ENCODE data around the gene ZC3HAV1. TPM values are rescaled to one million over a fixed set of nuclear protein-coding genes. Genes with fewer than 3 reads are reported as not detected.

The ZC3HAV1 gene
- total and polyA plus RNA-seq, 10 of the 15 experiments (the other 5 are each of a cell fraction or from before 2014, with no cell fraction given) = 18.5 to 55.3 (median 44.7) TPM

DNA sequence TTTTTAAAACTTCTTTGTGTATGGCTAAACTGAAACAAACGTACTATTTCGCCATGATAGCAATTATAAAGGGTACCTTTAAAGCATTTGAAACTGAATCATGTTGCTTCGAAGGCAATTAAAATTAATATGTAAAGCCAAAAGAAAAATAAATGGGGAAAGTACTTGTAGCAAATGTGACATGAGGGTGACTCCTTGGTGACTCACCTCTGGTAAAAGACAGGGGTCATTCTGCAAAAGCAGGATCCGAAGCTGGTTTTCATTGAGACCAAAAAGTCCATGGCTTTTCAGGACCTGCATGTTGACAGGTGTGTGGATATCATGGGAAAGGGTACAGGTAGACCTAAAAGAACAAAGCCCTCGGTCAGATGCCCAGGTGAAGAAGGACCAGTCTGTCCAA, 75.2 kb downstream of the ZC3HAV1 start:
- DNase-seq (ENCODE audit: low read depth, low spot score) (no peak), FAIRE-seq (no peak), ATAC-seq (no peak)
- Histone ChIP-seq H3K27me3 (replicated peaks in 1 of 2; ENCODE audit: control insufficient read depth in 2 of 2, insufficient read depth in 2 of 2, low read length in 1 of 2) (no peaks in the 10 kb centered on the region), H3K4me2 (ENCODE audit: control insufficient read depth, insufficient read depth) (peak overlapping the region; percentile 90), H3K27ac (ENCODE audit: control insufficient read depth, insufficient read depth) (peak overlapping the region; percentile 78; the same call in 1 of the 2 replicates), H3K4me3 (peak overlapping the region; percentile 78; the same call in 1 of the 2 replicates), H2AFZ (ENCODE audit: control insufficient read depth, low read depth, low read length) (no peak overlapping the region), H3K79me2 (ENCODE audit: control insufficient read depth, insufficient read depth, low read length) (peaks cover 22% of the 10 kb centered on the region), H4K20me1 (ENCODE audit: control insufficient read depth, insufficient read depth) (no peaks in the 10 kb centered on the region), H3K36me3 (ENCODE audit: control insufficient read depth in 2 of 2, insufficient read depth in 2 of 2, low read length in 1 of 2) (peaks cover 0 to 13% of the 10 kb centered on the region in 2 experiments; a peak in 2 of 4 replicates), H3K9ac (ENCODE audit: control insufficient read depth, insufficient read depth, low read length) (peak overlapping the region; percentile 83; the same call in 1 of the 2 replicates), H3K4me1 (ENCODE audit: control insufficient read depth, insufficient read depth, low read length) (no peaks in the 10 kb centered on the region; the same call in 1 of the 2 replicates), H3K9me3 (replicated peaks; ENCODE audit: control insufficient read depth, insufficient read depth, low read length) (no peaks in the 10 kb centered on the region)
- ChIA-PET SMC1A (ENCODE audit: uncharacterized antibody, unreplicated experiment) (interaction anchor here (0.5 to 1.9 kb wide), 5 partner anchors 11 to 403 kb away, joined by 3 to 6 read pairs (median 3); no protein-coding TSS in a partner anchor), CTCF (interaction anchor here (1.5 to 8.0 kb wide), 3 partner anchors 8 to 41 kb away, joined by 5 to 42 read pairs (median 7); no protein-coding TSS in a partner anchor), POLR2A (no interaction called here), RAD21 (ENCODE audit: unreplicated experiment) (interaction anchor here (1.0 to 1.1 kb wide), 3 partner anchors 61 to 148 kb away, joined by 3 read pairs; no protein-coding TSS in a partner anchor)
- in situ Hi-C loops (cut with MboI) = no loop called here
- BruUV-seq (replicated peaks) = TSS peak; percentile 56
- 87% methylated on average over 5 of the region's 5 CpGs for WGBS (ENCODE audit: insufficient coverage, insufficient replicate concordance, low lambda C conversion rate, missing lambda C conversion rate)
- intact Hi-C loops (cut with micrococcal nuclease; ENCODE audit: unreplicated experiment) = no loop called here
- TF ChIP-seq RBBP5 (conservative IDR thresholded peaks at IDR 0.05) = no peak
- TF ChIP-seq STAT3 (IDR thresholded peaks at IDR 0.05; ENCODE audit: low read depth, low read length) = no peak
- no peak for TF ChIP-seq MAX (IDR thresholded peaks at IDR 0.05; ENCODE audit: low read depth, low read length)

GRCh38 chr7:139033346-139034114, 76.0 kb downstream of the ZC3HAV1 start:
- ChIA-PET RAD21 (ENCODE audit: unreplicated experiment) (interaction anchor here (1.0 to 1.1 kb wide), 2 partner anchors 62 to 71 kb away, joined by 3 read pairs; no protein-coding TSS in a partner anchor), CTCF (interaction anchor here (0.6 to 8.0 kb wide), 5 partner anchors 7 to 1865 kb away, joined by 3 to 42 read pairs (median 3); no protein-coding TSS in a partner anchor), POLR2A (no interaction called here), SMC1A (ENCODE audit: uncharacterized antibody, unreplicated experiment) (interaction anchor here (1.2 to 1.9 kb wide), 2 partner anchors 10 to 20 kb away, joined by 3 to 6 read pairs; no protein-coding TSS in a partner anchor)
- intact Hi-C loops (cut with micrococcal nuclease; ENCODE audit: unreplicated experiment) = no loop called here
- Histone ChIP-seq H3K4me1 (ENCODE audit: control insufficient read depth, insufficient read depth, low read length) (no peaks in the 10 kb centered on the region; the same call in 1 of the 2 replicates), H3K27me3 (replicated peaks in 1 of 2; ENCODE audit: control insufficient read depth in 2 of 2, insufficient read depth in 2 of 2, low read length in 1 of 2) (no peaks in the 10 kb centered on the region), H3K9me3 (replicated peaks; ENCODE audit: control insufficient read depth, insufficient read depth, low read length) (no peaks in the 10 kb centered on the region), H4K20me1 (ENCODE audit: control insufficient read depth, insufficient read depth) (no peaks in the 10 kb centered on the region), H2AFZ (ENCODE audit: control insufficient read depth, low read depth, low read length) (no peak overlapping the region), H3K4me3 (no peak overlapping the region), H3K9ac (ENCODE audit: control insufficient read depth, insufficient read depth, low read length) (no peak overlapping the region), H3K79me2 (ENCODE audit: control insufficient read depth, insufficient read depth, low read length) (peaks cover 22% of the 10 kb centered on the region), H3K36me3 (ENCODE audit: control insufficient read depth in 2 of 2, insufficient read depth in 2 of 2, low read length in 1 of 2) (peaks cover 0 to 13% of the 10 kb centered on the region in 2 experiments; a peak in 2 of 4 replicates), H3K4me2 (ENCODE audit: control insufficient read depth, insufficient read depth) (peak overlapping the region; percentile 44), H3K27ac (ENCODE audit: control insufficient read depth, insufficient read depth) (no peak overlapping the region)
- no peak for ATAC-seq
- DNase-seq (ENCODE audit: low read depth, low spot score) = no peak
- 99% methylated on average over 6 of the region's 6 CpGs for WGBS (ENCODE audit: insufficient coverage, insufficient replicate concordance, low lambda C conversion rate, missing lambda C conversion rate)
- FAIRE-seq = no peak
- in situ Hi-C loops (cut with MboI) = no loop called here
- no TSS peak for BruUV-seq (replicated peaks)
- no peak for TF ChIP-seq WRNIP1 (IDR thresholded peaks at IDR 0.05; ENCODE audit: borderline replicate concordance, low read depth, low read length)
- no peak for TF ChIP-seq GATAD2B (conservative IDR thresholded peaks at IDR 0.05; ENCODE audit: low read depth)
- no peak for TF ChIP-seq USF1 (IDR thresholded peaks at IDR 0.05; ENCODE audit: borderline replicate concordance, extremely low read length, insufficient read depth, low read depth, low read length)
- TF ChIP-seq TCF12 (IDR thresholded peaks at IDR 0.05; ENCODE audit: low read depth, low read length) = no peak
- TF ChIP-seq BHLHE40 (IDR thresholded peaks at IDR 0.05; ENCODE audit: borderline replicate concordance in 1 of 2, low read depth in 2 of 2, low read length in 1 of 2) = no peak
- TF ChIP-seq, protein P1, sequence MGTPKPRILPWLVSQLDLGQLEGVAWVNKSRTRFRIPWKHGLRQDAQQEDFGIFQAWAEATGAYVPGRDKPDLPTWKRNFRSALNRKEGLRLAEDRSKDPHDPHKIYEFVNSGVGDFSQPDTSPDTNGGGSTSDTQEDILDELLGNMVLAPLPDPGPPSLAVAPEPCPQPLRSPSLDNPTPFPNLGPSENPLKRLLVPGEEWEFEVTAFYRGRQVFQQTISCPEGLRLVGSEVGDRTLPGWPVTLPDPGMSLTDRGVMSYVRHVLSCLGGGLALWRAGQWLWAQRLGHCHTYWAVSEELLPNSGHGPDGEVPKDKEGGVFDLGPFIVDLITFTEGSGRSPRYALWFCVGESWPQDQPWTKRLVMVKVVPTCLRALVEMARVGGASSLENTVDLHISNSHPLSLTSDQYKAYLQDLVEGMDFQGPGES (IDR thresholded peaks at IDR 0.05) = no peak
- TF ChIP-seq SIX5 (IDR thresholded peaks at IDR 0.05; ENCODE audit: low read depth, low read length, severe bottlenecking) = no peak
- TF ChIP-seq POLR2AphosphoS5 (IDR thresholded peaks at IDR 0.05; ENCODE audit: low read length) = no peak
- TF ChIP-seq KLF5 (IDR thresholded peaks at IDR 0.05; ENCODE audit: partially characterized antibody) = no peak

Measured in GM12878 (cell line).